ENCODE results near the gene LASP1.

GRCh38 chr17:38916771-38917170 lies 46.9 kb downstream of the LASP1 start:
- TF ChIP-seq CTCF (conservative IDR thresholded peaks at IDR 0.05; ENCODE audit: low read length) (no peak), EZH2phosphoT487 (IDR thresholded peaks at IDR 0.05; ENCODE audit: borderline replicate concordance, low read depth, low read length) (no peak)
